Neuronal stem cell (in vitro differentiated cells): ENCODE measurements around the gene PROSER3.

Experiments used
- DNase-seq: peaks from one replicate; pipeline ENCODE4 v3.0.0-alpha.2; 2013; ENCODE audit warnings: low spot score
- H2AFZ ChIP-seq: one replicate; pipeline ENCODE4 v1.6.1; 2013; ENCODE audit warnings: mild to moderate bottlenecking, low read length, inconsistent platforms
- H2AK5ac ChIP-seq: 2 replicates; pipeline ENCODE4 v1.6.1; 2013; ENCODE audit warnings: low read depth, mild to moderate bottlenecking, inconsistent platforms, low read length, moderate library complexity, mixed read lengths
- H2BK120ac ChIP-seq: 2 replicates; pipeline ENCODE4 v1.6.1; 2013; ENCODE audit warnings: low read depth, mild to moderate bottlenecking, inconsistent platforms, low read length, moderate library complexity, mixed read lengths
- H2BK12ac ChIP-seq: one replicate; pipeline ENCODE4 v1.6.1; 2013; ENCODE audit warnings: low read length, inconsistent platforms
- H2BK15ac ChIP-seq: 2 replicates; pipeline ENCODE4 v1.6.1; 2013; ENCODE audit warnings: mild to moderate bottlenecking, low read length, inconsistent platforms, mixed read lengths
- H2BK5ac ChIP-seq: one replicate; pipeline ENCODE4 v1.6.1; 2013; ENCODE audit warnings: inconsistent platforms, mild to moderate bottlenecking, low read length, moderate library complexity
- H3K14ac ChIP-seq: one replicate; pipeline ENCODE4 v1.6.1; 2013; ENCODE audit warnings: low read length, inconsistent platforms
- H3K18ac ChIP-seq: 2 replicates; pipeline ENCODE4 v1.6.1; 2013; ENCODE audit warnings: low read length, inconsistent platforms
- H3K23ac ChIP-seq: 2 replicates; pipeline ENCODE4 v1.6.1; 2013; ENCODE audit warnings: low read depth, mild to moderate bottlenecking, mixed read lengths, low read length, inconsistent platforms; ENCODE audit not compliant: poor library complexity
- H3K27ac ChIP-seq: replicated peaks from 3 replicates; pipeline ENCODE4 v1.5.1; 2013; ENCODE audit warnings: low read length, inconsistent platforms
- H3K27me3 ChIP-seq, 3 experiments: 2 replicates each; pipeline ENCODE4 v1.6.1; 2013; ENCODE audit warnings: low read length in 3 of 3, mild to moderate bottlenecking in 2 of 3, inconsistent platforms in 1 of 3, low read depth in 1 of 3, mixed read lengths in 1 of 3, moderate library complexity in 1 of 3; ENCODE audit not compliant: control insufficient read depth in 3 of 3, insufficient read depth in 3 of 3
- H3K36me3 ChIP-seq, 2 donors: replicated peaks in 1 of 2; 2 replicates each; pipeline ENCODE4 v1.6.1; 2013; ENCODE audit warnings: low read length in 2 of 2; ENCODE audit not compliant: control insufficient read depth in 2 of 2, insufficient read depth in 2 of 2
- H3K4ac ChIP-seq: 2 replicates; pipeline ENCODE4 v1.6.1; 2013; ENCODE audit warnings: inconsistent platforms, mild to moderate bottlenecking, low read length, moderate library complexity
- H3K4me1 ChIP-seq, 2 donors: 1 replicate in 1 of 2; 2 replicates in 1 of 2; pipeline ENCODE4 v1.6.1; 2013; ENCODE audit warnings: low read length in 2 of 2, low read depth in 1 of 2; ENCODE audit not compliant: control insufficient read depth in 2 of 2, insufficient read depth in 1 of 2
- H3K4me2 ChIP-seq: one replicate; pipeline ENCODE4 v1.6.1; 2013; ENCODE audit warnings: mild to moderate bottlenecking, low read length, inconsistent platforms; ENCODE audit not compliant: insufficient read depth, poor library complexity, severe bottlenecking
- H3K4me3 ChIP-seq, 2 donors: 2 replicates each; pipeline ENCODE4 v1.5.1; 2013; ENCODE audit warnings: low read length in 2 of 2, mild to moderate bottlenecking in 2 of 2, inconsistent platforms in 1 of 2, moderate library complexity in 1 of 2
- H3K79me1 ChIP-seq: one replicate; pipeline ENCODE4 v1.6.1; 2013; ENCODE audit warnings: low read depth, mild to moderate bottlenecking, inconsistent platforms, low read length, moderate library complexity
- H3K9ac ChIP-seq: one replicate; pipeline ENCODE4 v1.6.1; 2013; ENCODE audit warnings: mild to moderate bottlenecking, low read depth, low read length, inconsistent platforms; ENCODE audit not compliant: poor library complexity
- H3K9me3 ChIP-seq, 2 donors: replicated peaks in 1 of 2; 2 replicates each; pipeline versions ENCODE3 to v1.6.1; 2013; ENCODE audit warnings: low read length in 2 of 2, mild to moderate bottlenecking in 2 of 2, inconsistent platforms in 1 of 2, low read depth in 1 of 2, mixed read lengths in 1 of 2, moderate library complexity in 1 of 2; ENCODE audit not compliant: control insufficient read depth in 2 of 2, insufficient read depth in 1 of 2
- H4K8ac ChIP-seq: one replicate; pipeline ENCODE4 v1.6.1; 2013; ENCODE audit warnings: low read depth, mild to moderate bottlenecking, inconsistent platforms, low read length, moderate library complexity
- H4K91ac ChIP-seq: one replicate; pipeline ENCODE4 v1.6.1; 2013; ENCODE audit warnings: low read length, low read depth, mild to moderate bottlenecking, inconsistent platforms; ENCODE audit not compliant: poor library complexity
- WGBS, 2 donors: extraction: QIAGEN DNeasy Blood & Tissue Kit; methylation state at CpG; one replicate each; pipeline ENCODE4 v1.1.7; 2013; ENCODE audit warnings: missing lambda C conversion rate in 2 of 2, mixed read lengths in 1 of 2; ENCODE audit not compliant: insufficient read length in 2 of 2, insufficient replicate concordance in 1 of 2; ENCODE audit errors: extremely low coverage in 2 of 2; 5-methylcytosine and 5-hydroxymethylcytosine counted together

The PROSER3 gene

DNA sequence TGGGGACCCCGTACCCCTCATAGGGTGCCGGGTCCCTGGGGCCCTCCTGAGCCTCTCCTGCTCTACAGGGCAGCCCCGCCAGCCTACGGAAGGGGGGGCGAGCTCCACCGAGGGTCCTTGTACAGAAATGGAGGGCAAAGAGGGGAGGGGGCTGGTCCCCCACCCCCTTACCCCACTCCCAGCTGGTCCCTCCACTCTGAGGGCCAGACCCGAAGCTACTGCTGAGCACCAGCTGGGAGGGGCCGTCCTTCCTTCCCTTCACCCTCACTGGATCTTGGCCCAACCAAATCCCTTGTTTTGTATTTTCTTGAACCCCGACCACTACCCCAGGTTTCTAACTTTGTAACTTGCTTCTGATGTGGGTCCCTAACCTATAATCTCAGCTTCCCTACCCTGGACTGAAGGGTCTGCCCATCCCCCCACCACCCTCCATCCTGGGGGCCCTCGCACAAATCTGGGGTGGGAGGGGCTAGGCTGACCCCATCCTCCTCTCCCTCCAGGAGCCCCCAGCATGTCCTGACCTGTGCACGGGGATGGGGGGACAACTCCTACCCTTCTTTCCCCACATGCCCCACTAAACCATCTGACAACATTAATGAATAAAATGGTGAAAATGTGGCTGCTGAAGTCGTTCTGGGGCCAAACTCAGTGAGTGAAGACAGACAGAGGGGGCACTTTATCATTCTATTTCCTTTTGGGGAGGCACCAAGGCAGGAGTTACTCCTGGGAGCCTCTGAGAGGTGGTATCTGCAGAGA lies 30.4 kb downstream of the PROSER3 start:
- no peak for DNase-seq
- H3K4me3 ChIP-seq = no peak overlapping the region

DNA sequence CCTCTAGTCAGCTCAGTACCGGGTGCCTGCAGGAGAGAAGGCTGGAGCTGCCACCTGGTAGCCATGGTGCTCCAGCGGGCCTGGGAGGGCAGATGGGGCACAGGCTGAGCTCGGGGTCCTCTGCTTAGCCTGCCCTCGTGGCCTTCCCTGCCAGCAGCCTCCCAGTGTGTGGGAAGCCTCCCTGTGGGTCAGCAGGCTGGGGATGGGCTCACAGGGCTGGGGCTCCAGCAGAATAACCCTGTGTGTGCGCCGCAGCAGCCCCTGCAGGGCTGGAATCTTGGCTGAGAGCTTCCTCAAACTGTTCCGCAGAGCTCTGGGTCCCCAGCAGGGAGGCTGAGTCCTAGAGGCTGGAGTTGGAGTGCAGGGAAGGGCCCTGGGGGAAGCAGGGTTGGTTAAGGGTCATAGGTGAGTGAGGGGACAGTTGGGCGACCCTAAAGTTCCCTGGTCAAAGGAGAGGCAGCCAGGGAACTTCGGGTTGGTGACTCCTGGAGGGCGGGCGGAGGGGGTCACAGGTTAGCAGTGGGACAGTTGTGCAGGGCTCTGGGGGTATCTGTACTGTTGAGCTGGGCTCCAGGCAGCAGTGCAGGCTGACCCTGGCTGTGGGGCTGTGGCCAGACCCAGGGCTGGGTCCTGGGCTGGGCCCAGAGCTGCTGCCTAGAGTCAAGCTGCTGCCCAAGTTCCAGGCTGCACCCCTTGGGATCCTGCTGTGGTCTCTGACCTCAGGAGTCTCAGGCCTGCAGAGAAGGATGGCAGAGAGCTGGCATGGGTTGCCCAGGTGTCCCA lies 31.4 kb downstream of the PROSER3 start:
- no peak overlapping the region for H2BK15ac ChIP-seq
- H3K36me3 ChIP-seq = peaks cover 6 to 30% of the 10 kb centered on the region in 2 donors
- H3K4me1 ChIP-seq = peaks cover 0 to 3% of the 10 kb centered on the region in 2 donors
- H3K23ac ChIP-seq = no peak overlapping the region
- no peak overlapping the region for H3K4me2 ChIP-seq
- H3K27ac ChIP-seq = no peak overlapping the region
- no peak overlapping the region for H2AFZ ChIP-seq
- H4K8ac ChIP-seq = no peak overlapping the region
- H2BK12ac ChIP-seq = no peak overlapping the region
- H4K91ac ChIP-seq = no peak overlapping the region
- no CpG with 5 or more reads among the region's 11 CpGs for WGBS, 2 donors
- no peak overlapping the region for H2BK5ac ChIP-seq
- peak overlapping the region; percentile 84 for H3K9ac ChIP-seq
- no peak overlapping the region for H2AK5ac ChIP-seq
- DNase-seq = no peak
- H3K4ac ChIP-seq = no peak overlapping the region
- no peak overlapping the region for H2BK120ac ChIP-seq
- no peak overlapping the region for H3K18ac ChIP-seq
- H3K4me3 ChIP-seq = no peak overlapping the region
- H3K14ac ChIP-seq = no peak overlapping the region
- H3K27me3 ChIP-seq = peaks cover 0 to 5% (median 0%) of the 10 kb centered on the region in 3 experiments
- H3K79me1 ChIP-seq = peaks cover 1% of the 10 kb centered on the region
- no peaks in the 10 kb centered on the region for H3K9me3 ChIP-seq

More for the DNA sequence above, 30.4 kb downstream of the PROSER3 start:
- H4K91ac ChIP-seq = no peak overlapping the region
- H4K8ac ChIP-seq = no peak overlapping the region
- H3K27me3 ChIP-seq = peaks cover 0 to 2% (median 0%) of the 10 kb centered on the region in 3 experiments
- no peak overlapping the region for H3K9ac ChIP-seq
- H3K4me1 ChIP-seq = peaks cover 0 to 8% of the 10 kb centered on the region in 2 donors
- no peak overlapping the region for H3K18ac ChIP-seq
- no peak overlapping the region for H2BK15ac ChIP-seq
- H2AK5ac ChIP-seq = no peak overlapping the region
- H3K36me3 ChIP-seq = peaks cover 6 to 35% of the 10 kb centered on the region in 2 donors
- no peak overlapping the region for H2BK5ac ChIP-seq
- no peak overlapping the region for H3K4me2 ChIP-seq
- H2BK120ac ChIP-seq = no peak overlapping the region
- no peak overlapping the region for H3K14ac ChIP-seq
- no peak overlapping the region for H3K4ac ChIP-seq
- no peak overlapping the region for H3K23ac ChIP-seq
- no peak overlapping the region for H2BK12ac ChIP-seq
- no peaks in the 10 kb centered on the region for H3K9me3 ChIP-seq
- no peak overlapping the region for H3K27ac ChIP-seq
- H2AFZ ChIP-seq = no peak overlapping the region
- peaks cover 1% of the 10 kb centered on the region for H3K79me1 ChIP-seq
- WGBS, 2 donors = no CpG with 5 or more reads among the region's 12 CpGs

DNA sequence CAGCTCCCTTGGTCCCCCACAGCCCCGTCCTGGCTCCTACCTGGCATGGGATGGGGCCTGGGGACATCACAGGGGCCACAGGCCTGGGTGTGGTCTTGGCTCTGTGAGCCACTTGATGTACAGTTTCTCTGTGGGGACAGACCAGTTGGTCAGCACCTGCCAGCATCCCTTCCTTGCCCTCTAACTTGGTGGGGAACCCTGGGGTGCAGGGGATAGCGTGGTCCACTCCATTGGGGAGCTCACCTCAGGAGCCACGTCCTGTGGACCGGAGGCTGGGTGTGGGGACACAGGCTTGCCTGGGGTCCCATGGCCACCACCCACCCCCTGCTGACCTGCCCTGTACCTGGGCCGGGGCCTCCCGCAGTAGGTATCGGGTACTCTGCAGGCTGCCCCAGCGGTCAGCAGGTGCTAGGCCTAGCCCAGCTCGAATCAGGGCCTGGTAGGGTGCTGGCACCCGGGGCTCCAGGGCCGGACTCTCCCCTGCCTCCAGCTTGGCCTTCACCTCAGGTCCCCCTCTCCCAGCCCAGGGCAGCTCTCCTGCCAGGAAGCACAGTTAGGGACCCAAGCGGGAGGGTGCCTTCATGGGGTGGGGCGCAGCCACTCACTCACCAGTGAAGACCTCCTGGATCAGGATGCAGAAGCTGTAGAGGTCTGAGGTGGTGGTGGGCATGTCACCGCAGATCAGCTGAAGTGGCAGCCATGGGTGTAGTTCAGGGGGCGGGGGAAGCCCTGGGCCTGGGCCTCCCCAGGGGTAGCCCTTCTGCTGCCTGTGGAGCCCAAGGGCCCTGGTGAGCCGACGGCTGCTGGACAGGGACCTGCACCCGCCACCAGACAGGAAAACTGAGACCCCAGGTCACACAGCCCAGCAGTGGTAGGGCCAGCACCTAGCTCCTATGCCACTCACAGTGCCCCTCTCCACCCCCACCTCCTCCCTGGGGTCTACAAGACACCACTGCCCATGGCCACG lies 32.3 kb downstream of the PROSER3 start:
- no peak overlapping the region for H3K27ac ChIP-seq
- no peak overlapping the region for H2BK15ac ChIP-seq
- peak overlapping the region; percentile 86 for H3K9ac ChIP-seq
- H2AFZ ChIP-seq = no peak overlapping the region
- H3K23ac ChIP-seq = peak overlapping the region; percentile 89
- H4K91ac ChIP-seq = no peak overlapping the region
- H4K8ac ChIP-seq = no peak overlapping the region
- no peak overlapping the region for H2BK120ac ChIP-seq
- H3K9me3 ChIP-seq = no peaks in the 10 kb centered on the region
- no peaks in the 10 kb centered on the region for H3K4me1 ChIP-seq
- no peak overlapping the region for H3K4me2 ChIP-seq
- H2BK12ac ChIP-seq = peak overlapping the region; percentile 73
- H3K4ac ChIP-seq = no peak overlapping the region
- H3K36me3 ChIP-seq = peaks cover 6 to 22% of the 10 kb centered on the region in 2 donors
- peak overlapping the region; percentile 63 for H2AK5ac ChIP-seq
- no peak overlapping the region for H2BK5ac ChIP-seq
- peak overlapping the region; percentile 89 for H3K14ac ChIP-seq
- H3K18ac ChIP-seq = no peak overlapping the region
- WGBS, 2 donors = no CpG with 5 or more reads among the region's 19 CpGs
- no peak for DNase-seq
- H3K79me1 ChIP-seq = peaks cover 1% of the 10 kb centered on the region
- peak overlapping the region in 1 of 2 donors; percentile 35 for H3K4me3 ChIP-seq
- H3K27me3 ChIP-seq = peaks cover 0 to 10% (median 0%) of the 10 kb centered on the region in 3 experiments
